ENCODE measurements around the gene PRKCH. TPM values are rescaled to one million over a fixed set of nuclear protein-coding genes. Genes with fewer than 3 reads are reported as not detected.

Gene PRKCH
- total and polyA plus RNA-seq, 9 of the 15 experiments (the other 6 are each of a cell fraction or from before 2014, with no cell fraction given), result 0.61 to 4.4 (median 4.0) TPM

DNA sequence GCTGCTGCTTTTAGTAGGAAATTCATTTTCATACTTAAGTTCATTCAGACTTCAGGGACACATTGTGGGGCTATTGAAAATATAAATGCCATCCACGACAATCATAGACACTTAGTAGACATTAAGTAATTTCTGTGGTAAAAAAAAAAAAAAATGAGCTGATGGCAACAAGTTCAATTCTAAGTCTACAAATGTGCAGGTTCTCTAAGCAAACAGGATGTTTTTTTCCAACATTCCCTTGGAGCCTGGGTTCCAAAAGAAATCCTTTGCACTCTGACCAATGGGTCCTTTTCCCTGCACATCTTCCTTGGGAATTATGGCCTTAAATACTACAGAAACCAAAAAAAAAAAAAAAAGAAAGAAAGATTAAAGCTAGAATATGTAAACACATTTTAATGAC is 198.4 kb downstream of the PRKCH start:
- no peak overlapping the region for H2AFZ ChIP-seq (ENCODE audit: low read depth, low read length)
- FAIRE-seq, result no peak
- H3K27ac ChIP-seq (ENCODE audit: extremely low read depth, low read depth, low read length), result no peak overlapping the region
- H3K9ac ChIP-seq (ENCODE audit: insufficient read depth in 1 of 2, low read depth in 2 of 2, low read length in 2 of 2), result no peak overlapping the region
- intact Hi-C loops (cut with micrococcal nuclease), result no loop called here
- H3K4me3 ChIP-seq, result no peak overlapping the region
- no peak overlapping the region for H3K4me2 ChIP-seq (ENCODE audit: insufficient read depth, low read length)
- no peaks in the 10 kb centered on the region for H4K20me1 ChIP-seq (replicated peaks; ENCODE audit: control insufficient read depth, insufficient read depth, low read length)
- 0 out of 5 replicates have a peak, but pooled peaks cover 0 to 6% of the 10 kb centered on the region in 2 experiments for H3K4me1 ChIP-seq (replicated peaks in 1 of 2; ENCODE audit: control insufficient read depth in 2 of 2, insufficient read depth in 2 of 2, low read length in 2 of 2)
- no peak for ATAC-seq
- no peak for DNase-seq (ENCODE audit: extremely low read depth in 1 of 4, low spot score in 3 of 4)
- no peaks in the 10 kb centered on the region for H3K79me2 ChIP-seq (ENCODE audit: control insufficient read depth, insufficient read depth, low read length)
- TF ChIP-seq KDM2B (CRISPR knock-in tag; IDR thresholded peaks at IDR 0.05) (no peak), TEAD1 (CRISPR knock-in tag; IDR thresholded peaks at IDR 0.05) (no peak), ARHGAP35 (IDR thresholded peaks at IDR 0.05; ENCODE audit: partially characterized antibody) (no peak), FUS (optimal IDR thresholded peaks at IDR 0.05; ENCODE audit: low read depth, low read length) (no peak), CHD7 (IDR thresholded peaks at IDR 0.05; ENCODE audit: low read depth, low read length) (no peak), NCOR1 (IDR thresholded peaks at IDR 0.05) (no peak), ZC3H8 (IDR thresholded peaks at IDR 0.05) (no peak), ZNF124 (CRISPR knock-in tag; IDR thresholded peaks at IDR 0.05) (no peak), SP2 (IDR thresholded peaks at IDR 0.05; ENCODE audit: extremely low read depth, low read depth, low read length, poor library complexity, severe bottlenecking) (no peak)
- TF ChIP-seq, protein P1, sequence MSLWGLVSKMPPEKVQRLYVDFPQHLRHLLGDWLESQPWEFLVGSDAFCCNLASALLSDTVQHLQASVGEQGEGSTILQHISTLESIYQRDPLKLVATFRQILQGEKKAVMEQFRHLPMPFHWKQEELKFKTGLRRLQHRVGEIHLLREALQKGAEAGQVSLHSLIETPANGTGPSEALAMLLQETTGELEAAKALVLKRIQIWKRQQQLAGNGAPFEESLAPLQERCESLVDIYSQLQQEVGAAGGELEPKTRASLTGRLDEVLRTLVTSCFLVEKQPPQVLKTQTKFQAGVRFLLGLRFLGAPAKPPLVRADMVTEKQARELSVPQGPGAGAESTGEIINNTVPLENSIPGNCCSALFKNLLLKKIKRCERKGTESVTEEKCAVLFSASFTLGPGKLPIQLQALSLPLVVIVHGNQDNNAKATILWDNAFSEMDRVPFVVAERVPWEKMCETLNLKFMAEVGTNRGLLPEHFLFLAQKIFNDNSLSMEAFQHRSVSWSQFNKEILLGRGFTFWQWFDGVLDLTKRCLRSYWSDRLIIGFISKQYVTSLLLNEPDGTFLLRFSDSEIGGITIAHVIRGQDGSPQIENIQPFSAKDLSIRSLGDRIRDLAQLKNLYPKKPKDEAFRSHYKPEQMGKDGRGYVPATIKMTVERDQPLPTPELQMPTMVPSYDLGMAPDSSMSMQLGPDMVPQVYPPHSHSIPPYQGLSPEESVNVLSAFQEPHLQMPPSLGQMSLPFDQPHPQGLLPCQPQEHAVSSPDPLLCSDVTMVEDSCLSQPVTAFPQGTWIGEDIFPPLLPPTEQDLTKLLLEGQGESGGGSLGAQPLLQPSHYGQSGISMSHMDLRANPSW (CRISPR knock-in tag; IDR thresholded peaks at IDR 0.05), result no peak
- no peaks in the 10 kb centered on the region for H3K36me3 ChIP-seq (ENCODE audit: control insufficient read depth, insufficient read depth, low read length)
- no peaks in the 10 kb centered on the region for H3K9me3 ChIP-seq (replicated peaks; ENCODE audit: control insufficient read depth, insufficient read depth, low read depth, low read length)
- no TSS peak for BruUV-seq (replicated peaks)
- H3K9me1 ChIP-seq (ENCODE audit: control insufficient read depth, insufficient read depth, low read length), result no peaks in the 10 kb centered on the region
- WGBS (ENCODE audit: insufficient coverage, low coverage, missing lambda C conversion rate), result 20% methylated on average over 1 of the region's 1 CpG
- ChIA-PET POLR2A (no interaction called here), CTCF (ENCODE audit: low intra/inter-chr PET ratio) (no interaction called here)
- H3K27me3 ChIP-seq (ENCODE audit: control insufficient read depth in 2 of 2, insufficient read depth in 2 of 2, low read length in 2 of 2), result peaks cover 0 to 4% of the 10 kb centered on the region in 2 experiments; a peak in 2 of 5 replicates
- in situ Hi-C loops (cut with MboI), result no loop called here
